ENCODE data around the gene IER3IP1. TPM values are rescaled to one million over a fixed set of nuclear protein-coding genes. Genes with fewer than 3 reads are reported as not detected.
"Not testable (repeated sequence)": the region's sequence is repeated elsewhere in the genome, so short reads cannot be mapped to it uniquely, and the experiment has no call there.

The IER3IP1 gene
- total and polyA plus RNA-seq, 2 of the 4 experiments (the other 2 are of a cell fraction), result 7.0 to 11.7 TPM

GRCh38 chr18:47160256-47160655 is 15.9 kb downstream of the IER3IP1 start:
- H2AK5ac ChIP-seq (ENCODE audit: low read depth, low read length), result no peak overlapping the region
- H3K4me3 ChIP-seq (ENCODE audit: insufficient read depth, low read depth, low read length), result no peak overlapping the region
- peaks cover 42% of the 10 kb centered on the region for H4K20me1 ChIP-seq (ENCODE audit: insufficient read depth, low read length)
- in situ Hi-C loops (cut with MboI; ENCODE audit: low sequenced_read_pairs), result no loop called here
- no peak overlapping the region for H2BK20ac ChIP-seq (ENCODE audit: low read depth, low read length)
- dilution Hi-C loops (cut with HindIII; ENCODE audit: low sequenced_read_pairs, unreplicated experiment), result no loop called here
- no peaks in the 10 kb centered on the region for H3K4me1 ChIP-seq (ENCODE audit: control insufficient read depth, insufficient read depth, low read length)
- no peak for TF ChIP-seq SMC3 (IDR thresholded peaks at IDR 0.05; ENCODE audit: low read depth, low read length)
- TF ChIP-seq CHD1 (IDR thresholded peaks at IDR 0.05; ENCODE audit: low read depth, low read length), result no peak
- TF ChIP-seq CEBPB (IDR thresholded peaks at IDR 0.05; ENCODE audit: low read depth, low read length), result no peak
- no peak for TF ChIP-seq BHLHE40 (IDR thresholded peaks at IDR 0.05; ENCODE audit: low read depth, low read length)
- TF ChIP-seq NFE2L2 (IDR thresholded peaks at IDR 0.05; ENCODE audit: low read depth, low read length), result no peak
- no peak for TF ChIP-seq CTCF (conservative IDR thresholded peaks at IDR 0.05; ENCODE audit: low read depth, low read length)
- TF ChIP-seq MAZ (IDR thresholded peaks at IDR 0.05; ENCODE audit: borderline replicate concordance, low read depth, low read length), result no peak
- TF ChIP-seq POLR2A (IDR thresholded peaks at IDR 0.05; ENCODE audit: low read depth, low read length), result no peak
- TF ChIP-seq RCOR1 (IDR thresholded peaks at IDR 0.05; ENCODE audit: insufficient replicate concordance, low read length), result no peak
- H2AFZ ChIP-seq (replicated peaks; ENCODE audit: low read length, poor library complexity), result no peak overlapping the region
- H2BK120ac ChIP-seq (ENCODE audit: low read depth, low read length), result no peak overlapping the region
- no peak overlapping the region for H2BK5ac ChIP-seq (ENCODE audit: low read depth, low read length, poor library complexity, severe bottlenecking)
- no peak overlapping the region for H4K91ac ChIP-seq (ENCODE audit: insufficient read depth, low read depth, low read length)
- BruUV-seq (replicated peaks), result no TSS peak
- CTCF ChIA-PET, result no interaction called here
- no peaks in the 10 kb centered on the region for H3K9me3 ChIP-seq (ENCODE audit: control insufficient read depth, insufficient read depth, low read length)
- no peak overlapping the region for H3K27ac ChIP-seq (ENCODE audit: insufficient read depth, low read length)
- 100% methylated on average over 2 of the region's 5 CpGs; no CpG with 5 or more reads in 1 of the 2 experiments for WGBS, 2 experiments (ENCODE audit: extremely low coverage in 2 of 2, insufficient read length in 1 of 2)
- H3K9ac ChIP-seq (ENCODE audit: low read depth, low read length), result no peak overlapping the region
- no peaks in the 10 kb centered on the region for H3K27me3 ChIP-seq (ENCODE audit: control insufficient read depth, insufficient read depth, low read length)
- no peak for DNase-seq
- H3K18ac ChIP-seq (ENCODE audit: low read depth, low read length), result no peak overlapping the region
- peaks cover 4% of the 10 kb centered on the region for H3K36me3 ChIP-seq (ENCODE audit: control insufficient read depth, insufficient read depth, low read length)
- no peak overlapping the region for H3K4me2 ChIP-seq (ENCODE audit: low read depth, low read length)
- no peak overlapping the region for H2BK15ac ChIP-seq (ENCODE audit: low read depth, low read length)
- POLR2A ChIA-PET (ENCODE audit: unreplicated experiment), result no interaction called here
- H3K79me1 ChIP-seq (ENCODE audit: low read depth in 1 of 2, low read length in 2 of 2), result peaks cover 10 to 55% of the 10 kb centered on the region in 2 experiments; a peak in 3 of 4 replicates
- intact Hi-C loops (cut with micrococcal nuclease), result no loop called here
- no peak overlapping the region for H3K14ac ChIP-seq (replicated peaks; ENCODE audit: low read depth, low read length)
- no peak overlapping the region for H3K23ac ChIP-seq (ENCODE audit: low read depth, low read length)
- no peak overlapping the region for H3K56ac ChIP-seq (ENCODE audit: extremely low read depth, insufficient read depth, low read length)
- no peak overlapping the region for H4K8ac ChIP-seq (ENCODE audit: low read depth in 2 of 2, low read length in 2 of 2)
- no peak overlapping the region for H3K4ac ChIP-seq (ENCODE audit: low read depth, low read length)
- no peak for ATAC-seq (ENCODE audit: low read depth)
- H2AK9ac ChIP-seq (replicated peaks; ENCODE audit: low read depth, low read length, poor library complexity), result no peak overlapping the region
- H4K5ac ChIP-seq (ENCODE audit: low read depth, low read length), result no peak overlapping the region
- peaks cover 3% of the 10 kb centered on the region; the same call in 1 of the 2 replicates for H3K9me1 ChIP-seq (ENCODE audit: insufficient read depth, low read length)

GRCh38 chr18:47158404-47158803 is 17.8 kb downstream of the IER3IP1 start:
- Histone ChIP-seq H4K20me1 (ENCODE audit: insufficient read depth, low read length) (peaks cover 31% of the 10 kb centered on the region), H3K79me1 (ENCODE audit: low read depth in 1 of 2, low read length in 2 of 2) (peaks cover 13 to 46% of the 10 kb centered on the region in 2 experiments; a peak in 3 of 4 replicates)
- H3K36me3 ChIP-seq (ENCODE audit: control insufficient read depth, insufficient read depth, low read length); H3K27me3 ChIP-seq (ENCODE audit: control insufficient read depth, insufficient read depth, low read length); BruUV-seq (replicated peaks); H4K8ac ChIP-seq (ENCODE audit: low read depth in 2 of 2, low read length in 2 of 2); H3K14ac ChIP-seq (replicated peaks; ENCODE audit: low read depth, low read length); H2AFZ ChIP-seq (replicated peaks; ENCODE audit: low read length, poor library complexity); H4K91ac ChIP-seq (ENCODE audit: insufficient read depth, low read depth, low read length); H2BK5ac ChIP-seq (ENCODE audit: low read depth, low read length, poor library complexity, severe bottlenecking); H3K4me2 ChIP-seq (ENCODE audit: low read depth, low read length); H3K18ac ChIP-seq (ENCODE audit: low read depth, low read length); H4K5ac ChIP-seq (ENCODE audit: low read depth, low read length); H3K56ac ChIP-seq (ENCODE audit: extremely low read depth, insufficient read depth, low read length); H3K27ac ChIP-seq (ENCODE audit: insufficient read depth, low read length); H2AK5ac ChIP-seq (ENCODE audit: low read depth, low read length); H2AK9ac ChIP-seq (replicated peaks; ENCODE audit: low read depth, low read length, poor library complexity); POLR2A ChIA-PET (ENCODE audit: unreplicated experiment); H2BK120ac ChIP-seq (ENCODE audit: low read depth, low read length); H3K4ac ChIP-seq (ENCODE audit: low read depth, low read length); H3K9ac ChIP-seq (ENCODE audit: low read depth, low read length); H3K9me3 ChIP-seq (ENCODE audit: control insufficient read depth, insufficient read depth, low read length); dilution Hi-C loops (cut with HindIII; ENCODE audit: low sequenced_read_pairs, unreplicated experiment); H3K9me1 ChIP-seq (ENCODE audit: insufficient read depth, low read length); H3K23ac ChIP-seq (ENCODE audit: low read depth, low read length); CTCF ChIA-PET; H2BK20ac ChIP-seq (ENCODE audit: low read depth, low read length); in situ Hi-C loops (cut with MboI; ENCODE audit: low sequenced_read_pairs); H2BK15ac ChIP-seq (ENCODE audit: low read depth, low read length); intact Hi-C loops (cut with micrococcal nuclease); ATAC-seq (ENCODE audit: low read depth); H3K4me1 ChIP-seq (ENCODE audit: control insufficient read depth, insufficient read depth, low read length); H3K4me3 ChIP-seq (ENCODE audit: insufficient read depth, low read depth, low read length): not testable (repeated sequence)
- WGBS, 2 experiments (ENCODE audit: extremely low coverage in 2 of 2, insufficient read length in 1 of 2), result no CpG with 5 or more reads among the region's 16 CpGs
- DNase-seq, result peak; percentile 23

Data from IMR-90 (cell line).